AG09319 (cell line): Measurements from ENCODE around the gene WDFY4.

Experiments
- DNase-seq: peaks from one replicate; pipeline ENCODE4 v3.0.0-alpha.2; 2010; ENCODE audit warnings: low read depth; ENCODE audit errors: extremely low read depth
- CTCF ChIP-seq: IDR thresholded peaks from 2 replicates; pipeline ENCODE4 v1.5.1; 2011; ENCODE audit warnings: low read depth, mild to moderate bottlenecking, inconsistent platforms, low read length, moderate library complexity

WDFY4 gene

GRCh38 chr10:48883701-48884100 lies 199.0 kb downstream of the WDFY4 start:
- no peak for TF ChIP-seq CTCF
- no peak for DNase-seq

GRCh38 chr10:48884179-48885045 lies 199.7 kb downstream of the WDFY4 start:
- TF ChIP-seq CTCF, result no peak
- no peak for DNase-seq

DNA sequence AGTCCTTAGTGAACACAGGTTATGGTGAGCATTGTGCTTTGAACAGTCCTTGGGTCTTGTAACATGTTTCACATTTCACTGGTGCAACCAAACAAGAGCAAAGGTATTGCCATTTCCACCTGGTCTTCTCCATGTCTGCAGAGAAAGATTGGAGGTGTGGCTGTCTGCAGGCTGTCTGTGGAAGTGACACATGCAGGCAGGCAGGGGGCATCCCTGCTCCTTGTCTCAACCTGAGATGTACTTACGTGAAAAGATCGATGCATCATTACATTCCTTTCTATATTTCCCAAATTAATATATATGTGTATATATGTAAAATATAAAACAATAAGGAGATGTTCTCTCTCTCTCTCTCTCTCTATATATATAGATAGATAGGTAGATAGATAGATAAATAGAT lies 200.7 kb downstream of the WDFY4 start:
- no peak for DNase-seq

GRCh38 chr10:48887982-48888381 lies 203.3 kb downstream of the WDFY4 start:
- no peak for TF ChIP-seq CTCF
- no peak for DNase-seq

More for the DNA sequence above, 200.7 kb downstream of the WDFY4 start:
- TF ChIP-seq CTCF, result peak; percentile 46

GRCh38 chr10:48890888-48891850 lies 206.5 kb downstream of the WDFY4 start:
- DNase-seq, result no peak

GRCh38 chr10:48894911-48895802 lies 210.5 kb downstream of the WDFY4 start:
- TF ChIP-seq CTCF, result no peak
- DNase-seq, result peak; percentile 23

More at GRCh38 chr10:48890888-48891850, 206.5 kb downstream of the WDFY4 start:
- TF ChIP-seq CTCF, result no peak
